GM19467 (cell line): Measurements from ENCODE around the gene PRPH.
A peak's percentile ranks its signal among the peaks of the same experiment; 100 is the strongest.
"Not testable (repeated sequence)": the region's sequence is repeated elsewhere in the genome, so short reads cannot be mapped to it uniquely, and the experiment has no call there.

Source experiments
- ATAC-seq: cut with Tn5 transposase; IDR thresholded peaks from one replicate; pipeline ENCODE4 v1.9.1; 2021; ENCODE audit warnings: mild to moderate bottlenecking, moderate library complexity; ENCODE audit not compliant: unreplicated experiment

PRPH gene

DNA sequence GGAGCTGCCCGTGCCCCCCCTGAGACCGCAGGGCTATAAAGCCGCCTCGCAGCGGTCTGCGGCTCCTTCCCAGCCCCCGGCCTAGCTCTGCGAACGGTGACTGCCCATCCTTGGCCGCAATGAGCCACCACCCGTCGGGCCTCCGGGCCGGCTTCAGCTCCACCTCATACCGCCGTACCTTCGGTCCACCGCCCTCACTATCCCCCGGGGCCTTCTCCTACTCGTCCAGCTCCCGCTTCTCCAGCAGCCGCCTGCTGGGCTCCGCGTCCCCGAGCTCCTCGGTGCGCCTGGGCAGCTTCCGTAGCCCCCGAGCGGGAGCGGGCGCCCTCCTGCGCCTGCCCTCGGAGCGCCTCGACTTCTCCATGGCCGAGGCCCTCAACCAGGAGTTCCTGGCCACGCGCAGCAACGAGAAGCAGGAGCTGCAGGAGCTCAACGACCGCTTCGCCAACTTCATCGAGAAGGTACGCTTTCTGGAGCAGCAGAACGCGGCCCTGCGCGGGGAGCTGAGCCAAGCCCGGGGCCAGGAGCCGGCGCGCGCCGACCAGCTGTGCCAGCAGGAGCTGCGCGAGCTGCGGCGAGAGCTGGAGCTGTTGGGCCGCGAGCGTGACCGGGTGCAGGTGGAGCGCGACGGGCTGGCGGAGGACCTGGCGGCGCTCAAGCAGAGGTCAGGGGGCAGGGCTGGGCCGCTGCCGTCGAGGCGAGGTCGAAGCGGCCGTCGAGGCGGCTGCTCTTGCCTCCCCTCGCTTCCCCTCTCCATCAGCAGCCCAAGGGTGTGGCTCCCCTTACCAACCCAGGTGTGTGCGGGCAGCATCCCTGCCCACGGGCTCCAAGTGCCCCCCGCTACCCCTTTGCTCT is at the start of gene PRPH:
PRPH (plus strand) TSS at position 66 of the 855 bp plus-strand sequence; CDS start at position 120, 54 bp downstream.
- ATAC-seq, result no peak

DNA sequence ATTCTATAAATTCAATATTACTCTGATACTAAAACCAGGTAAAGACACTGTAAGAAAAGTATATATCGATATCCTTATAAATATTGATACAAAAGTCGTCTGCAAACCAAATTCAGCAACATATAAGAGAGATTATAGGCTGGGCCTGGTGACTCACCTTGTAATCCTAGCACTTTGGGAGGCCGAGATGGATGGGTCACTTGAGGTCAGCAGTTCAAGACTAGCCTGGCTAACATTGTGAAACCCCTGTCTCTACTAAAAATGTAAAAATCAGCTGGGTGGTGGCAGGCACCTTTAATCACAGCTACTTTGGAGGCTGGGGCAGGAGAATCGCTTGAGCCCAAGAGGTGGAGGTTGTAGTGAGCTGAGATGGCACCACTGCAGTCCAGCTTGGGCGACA is 43.6 kb upstream of the PRPH start:
- ATAC-seq, result no peak

DNA sequence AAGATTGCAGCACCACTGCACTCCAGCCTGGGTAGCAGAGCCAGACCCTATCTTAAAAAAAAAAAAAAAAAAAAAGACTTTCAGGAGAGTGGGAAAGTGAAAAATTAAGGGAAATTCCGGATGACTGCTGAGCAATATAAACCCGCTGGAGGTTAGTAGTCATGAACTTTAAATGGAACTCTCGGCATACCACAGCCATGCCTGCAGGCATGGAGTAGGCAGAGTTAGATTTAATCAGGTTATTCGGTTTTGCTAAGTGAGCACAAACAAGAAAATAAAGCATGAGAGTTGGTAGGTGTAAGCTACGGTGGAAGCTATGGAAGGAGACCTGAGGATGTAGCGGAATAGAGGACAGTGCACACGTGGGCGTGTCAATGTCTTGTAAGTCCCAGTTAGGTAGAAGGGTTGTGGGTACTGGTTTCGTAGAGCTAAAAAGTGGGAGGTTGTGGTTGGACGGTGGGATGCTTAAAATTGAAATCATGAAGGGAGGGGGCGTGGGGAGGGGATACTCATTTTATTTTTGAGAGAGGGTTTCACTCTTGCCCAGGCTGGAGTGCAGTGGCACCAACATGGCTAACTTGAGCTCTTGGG is 41.8 kb upstream of the PRPH start:
- ATAC-seq, result no peak

DNA sequence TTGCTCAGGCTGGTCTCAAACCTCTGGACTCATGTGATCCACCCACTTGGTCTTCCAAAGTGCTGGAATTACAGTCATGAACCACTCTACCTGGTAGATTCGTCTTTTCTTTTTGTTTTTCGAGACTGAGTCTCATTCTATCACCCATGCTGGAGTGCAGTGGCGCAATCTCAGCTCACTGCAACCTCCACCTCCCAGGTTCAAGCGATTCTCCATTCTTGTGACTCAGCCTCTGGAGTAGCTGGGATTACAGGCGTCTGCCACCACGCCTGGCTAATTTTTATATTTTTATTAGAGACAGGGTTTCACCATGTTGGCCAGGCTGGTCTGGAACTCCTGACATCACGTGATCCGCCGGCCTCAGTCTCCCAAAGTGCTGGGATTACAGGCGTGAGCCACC is 39.5 kb upstream of the PRPH start:
- not testable (repeated sequence) for ATAC-seq

DNA sequence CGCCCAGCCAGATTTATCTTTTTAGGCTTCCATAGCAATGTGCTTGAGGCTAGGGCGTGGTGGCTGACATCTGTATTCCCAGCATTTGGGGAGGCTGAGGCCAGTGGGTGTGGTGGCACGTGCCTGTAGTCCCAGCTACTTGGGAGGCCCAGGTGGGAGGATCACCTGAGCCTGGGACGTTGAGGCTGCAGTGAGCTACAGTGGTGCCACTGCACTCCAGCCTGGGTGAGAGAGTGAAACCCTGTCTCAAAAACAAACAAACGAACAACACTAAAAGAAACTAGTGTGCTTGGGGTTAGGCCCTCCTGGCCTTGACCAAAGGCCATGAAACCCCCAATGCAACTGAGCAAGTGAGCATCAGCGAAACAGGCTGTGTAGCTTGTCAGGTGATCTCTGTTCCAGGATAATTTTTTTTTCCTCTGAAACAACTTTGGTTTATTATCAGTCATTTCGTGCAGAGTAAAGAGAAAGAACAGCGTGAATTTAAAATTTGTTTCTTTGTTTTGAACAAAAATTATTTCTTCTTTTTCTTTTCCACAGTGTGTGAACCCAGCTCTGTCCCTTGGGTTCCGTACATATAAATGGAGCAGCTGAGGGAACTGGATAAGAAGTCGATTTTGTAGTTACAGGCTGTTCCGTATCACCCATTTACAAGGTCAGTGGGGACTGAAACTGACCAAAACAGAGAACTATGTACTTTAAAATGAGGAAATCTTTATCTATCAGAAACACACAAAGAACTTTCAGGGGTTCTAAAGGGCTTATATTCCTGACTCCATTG is 38.9 kb upstream of the PRPH start:
- ATAC-seq, result no peak

DNA sequence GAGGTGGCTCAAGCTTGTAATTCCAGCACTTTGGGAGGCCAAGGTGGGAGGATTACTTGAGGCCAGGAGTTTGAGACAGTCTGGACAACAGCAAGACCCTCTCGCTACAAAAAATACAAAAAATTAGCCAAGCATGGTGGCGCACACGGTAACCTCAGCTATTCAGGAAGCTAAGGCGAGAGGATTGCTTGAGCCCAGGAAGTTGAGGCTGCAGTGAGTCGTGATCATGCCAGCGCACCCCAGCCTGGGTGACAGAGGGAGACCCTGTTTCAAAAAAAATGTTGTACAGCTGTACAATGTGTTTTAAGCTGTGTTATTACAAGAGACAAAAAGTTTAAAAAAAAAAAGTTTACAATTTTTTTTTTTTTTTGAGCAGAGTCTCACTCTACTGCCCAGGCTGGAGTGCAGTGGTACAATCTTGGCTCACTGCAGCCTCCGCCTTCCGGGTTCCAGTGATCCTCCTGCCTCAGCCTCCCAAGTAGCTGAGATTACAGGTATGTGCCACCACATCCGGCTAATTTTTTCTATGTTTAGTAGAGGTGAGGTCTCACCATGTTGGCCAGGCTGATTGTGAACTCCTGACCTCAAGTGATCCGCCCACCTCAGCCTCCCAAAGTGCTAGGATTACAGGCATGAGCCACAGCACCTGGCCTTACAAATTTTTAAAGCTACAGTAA is 37.3 kb upstream of the PRPH start:
- ATAC-seq, result not testable (repeated sequence)

DNA sequence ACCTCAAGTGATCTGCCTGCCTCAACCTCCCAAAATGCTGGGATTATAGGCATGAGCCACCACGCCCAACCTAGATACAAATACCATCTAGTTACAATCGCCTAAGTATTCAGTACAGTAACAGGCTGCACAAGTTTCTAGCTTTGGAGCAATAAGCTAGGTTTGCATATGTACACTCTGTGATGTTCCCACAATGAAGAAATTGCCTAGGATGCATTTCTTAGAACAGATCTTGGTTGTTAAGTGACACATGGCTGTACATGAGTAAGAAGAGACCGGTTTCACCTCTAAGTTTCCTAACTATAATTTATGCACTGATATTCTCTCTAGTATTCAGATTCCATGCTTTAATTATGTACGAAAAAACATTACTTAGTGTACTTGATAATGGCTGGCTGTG is 35.5 kb upstream of the PRPH start:
- no peak for ATAC-seq

DNA sequence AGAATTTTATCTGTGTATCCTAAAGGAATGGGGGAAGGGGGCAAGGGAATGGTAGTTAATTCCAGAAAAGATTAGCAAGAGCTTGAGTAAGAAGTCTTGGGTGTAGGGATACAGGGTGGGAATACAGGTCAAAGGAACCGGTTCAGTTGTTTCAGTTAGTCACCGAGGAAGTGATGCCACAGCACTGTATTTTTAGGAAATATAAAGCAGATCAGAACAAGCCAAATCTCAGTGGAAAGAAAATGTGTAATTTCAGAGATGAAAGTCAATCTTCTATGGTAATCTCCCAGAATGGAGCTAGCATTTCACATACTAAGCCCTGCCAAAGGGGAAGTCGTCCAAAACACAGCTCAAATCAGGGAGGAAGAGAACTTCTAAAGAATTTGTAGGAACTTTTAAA is 34.8 kb upstream of the PRPH start:
- ATAC-seq, result no peak

DNA sequence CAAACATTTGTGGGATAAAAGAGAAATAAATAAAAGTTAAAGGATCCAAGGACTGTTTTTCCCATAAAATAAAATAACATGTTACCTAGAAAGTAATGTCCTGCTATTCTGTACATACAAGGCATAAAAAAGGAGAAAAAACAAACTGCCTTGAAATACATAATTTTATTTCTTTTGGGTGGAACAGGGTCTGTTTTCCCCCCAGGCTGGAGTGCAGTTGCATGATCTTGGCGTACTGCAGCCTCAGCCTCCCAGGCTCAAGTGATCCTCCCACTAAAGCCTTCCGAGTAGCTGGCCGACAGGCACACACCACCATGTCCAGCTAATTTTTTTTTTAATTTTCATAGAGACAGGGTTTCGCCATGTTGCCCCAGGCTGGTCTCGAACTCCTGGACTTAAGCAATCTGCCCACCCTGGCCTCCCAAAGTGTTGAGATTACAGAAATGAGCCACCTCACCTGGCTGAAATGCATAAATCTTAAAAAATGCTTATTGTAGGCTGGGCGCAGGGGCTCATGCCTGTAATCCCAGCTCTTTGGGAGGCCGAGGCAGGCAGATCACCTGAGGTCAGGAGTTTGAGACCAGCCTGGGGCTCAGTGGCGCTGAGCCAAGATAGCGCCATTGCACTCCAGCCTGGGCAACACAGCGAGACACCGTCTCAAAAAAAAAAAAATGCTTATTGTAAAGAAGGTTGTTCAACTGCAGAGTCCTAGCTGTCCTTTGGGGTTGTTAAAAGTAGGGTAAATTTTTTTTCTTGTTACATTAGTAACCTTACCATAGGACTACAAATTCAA is 34.2 kb upstream of the PRPH start:
- no peak for ATAC-seq

DNA sequence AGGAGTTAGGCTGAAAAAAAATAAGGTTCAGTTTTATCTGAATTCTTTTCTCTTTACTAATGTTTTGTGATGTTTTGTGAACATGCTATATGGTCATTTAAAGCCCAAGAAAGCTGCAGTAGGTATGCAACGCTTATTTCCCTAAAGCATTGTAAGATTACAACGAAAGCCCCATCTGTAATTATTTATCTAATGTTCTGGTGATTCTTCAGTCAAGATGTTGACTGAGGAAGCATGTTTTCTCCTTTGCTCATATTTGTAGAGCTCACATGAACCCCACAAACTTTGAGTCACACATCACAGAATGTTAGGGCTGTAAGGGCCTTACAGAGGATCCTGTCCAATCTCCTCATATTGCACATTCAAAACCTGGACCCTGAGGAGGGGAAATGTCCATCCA is 33.2 kb upstream of the PRPH start:
- ATAC-seq, result no peak

DNA sequence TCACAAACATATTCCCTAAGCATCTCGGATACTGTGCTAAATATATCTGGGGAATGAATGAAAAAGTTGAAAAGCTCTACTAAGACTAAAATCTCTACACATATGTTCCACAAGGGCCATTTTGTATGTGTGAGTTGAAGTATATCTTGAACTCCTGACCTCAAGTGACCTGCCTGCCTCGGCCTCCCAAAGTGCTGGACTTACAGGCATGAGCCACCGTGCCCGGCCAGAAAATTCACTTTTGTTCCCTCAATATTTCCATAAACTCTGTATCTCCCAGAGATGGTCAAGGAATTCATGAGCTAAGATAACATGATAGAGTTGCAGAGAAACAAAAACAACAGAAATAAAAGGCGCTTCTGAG is 31.6 kb upstream of the PRPH start:
- no peak for ATAC-seq

DNA sequence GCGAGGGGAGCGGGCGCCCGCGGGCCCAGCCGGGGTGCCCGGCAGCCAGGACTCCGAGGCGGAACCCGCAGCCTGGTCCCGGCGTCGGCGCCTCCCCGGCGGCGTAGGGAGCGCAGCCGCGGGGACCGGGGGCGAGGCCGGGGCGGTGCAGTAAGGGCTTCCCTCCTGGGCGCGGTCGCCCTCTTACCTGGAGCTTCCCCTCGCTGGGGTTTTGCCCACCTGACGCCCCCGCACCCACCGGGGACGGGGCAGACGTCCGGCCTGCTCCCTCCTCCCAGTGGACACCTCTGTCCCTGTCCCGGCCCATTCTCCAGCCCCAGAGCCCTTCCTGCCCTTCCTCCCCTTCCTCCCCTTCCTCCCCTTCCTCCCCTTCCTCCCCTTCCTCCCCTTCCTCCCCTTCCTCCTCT is 30.5 kb upstream of the PRPH start:
- ATAC-seq, result peak; percentile 21

DNA sequence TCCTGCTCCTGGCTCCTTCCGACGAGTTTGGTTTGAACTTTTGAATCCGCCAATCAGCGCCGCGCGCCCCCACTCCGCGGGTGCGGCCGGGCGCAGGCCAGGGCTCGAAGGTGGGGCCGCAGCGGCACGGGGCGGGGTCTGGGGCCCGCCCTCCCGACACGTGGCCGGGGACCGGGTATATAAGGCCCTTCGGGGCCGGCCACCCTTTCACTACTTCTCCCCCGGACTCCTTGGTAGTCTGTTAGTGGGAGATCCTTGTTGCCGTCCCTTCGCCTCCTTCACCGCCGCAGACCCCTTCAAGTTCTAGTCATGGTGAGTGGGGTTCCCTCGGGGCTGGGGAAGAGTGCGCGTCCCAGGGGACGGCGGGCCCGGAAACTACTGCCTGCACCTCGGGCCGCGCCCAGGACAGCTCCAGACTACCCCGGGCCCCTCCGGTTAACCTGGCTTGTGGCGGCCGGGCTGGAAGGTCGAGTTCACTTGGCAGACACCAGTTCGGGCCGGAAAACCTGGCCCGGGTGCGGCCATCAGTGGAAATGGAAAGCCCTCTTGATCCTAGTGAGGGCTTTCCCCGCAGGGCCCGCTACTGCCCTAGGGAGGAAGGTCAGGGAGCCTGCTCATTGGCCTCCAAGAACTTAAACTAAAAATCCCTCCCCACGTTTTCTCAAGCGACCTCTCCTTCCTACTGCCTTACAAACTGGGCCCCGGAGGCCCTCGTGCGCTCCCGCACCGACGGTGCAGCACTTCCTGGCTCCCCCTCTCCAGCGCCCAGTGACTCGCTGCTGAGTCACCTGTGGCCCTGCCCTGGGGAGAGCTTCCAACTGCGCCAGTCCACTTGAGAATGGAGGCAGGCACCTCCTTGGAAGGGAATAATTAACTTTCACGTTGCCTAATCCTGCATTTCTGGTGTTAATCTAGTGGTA is 29.8 kb upstream of the PRPH start, which contains the start of gene TUBA1C:
TUBA1C (plus strand) TSS at position 210 of the 920 bp plus-strand sequence; CDS start at position 310, 100 bp downstream.
- ATAC-seq, result peak; percentile 82

DNA sequence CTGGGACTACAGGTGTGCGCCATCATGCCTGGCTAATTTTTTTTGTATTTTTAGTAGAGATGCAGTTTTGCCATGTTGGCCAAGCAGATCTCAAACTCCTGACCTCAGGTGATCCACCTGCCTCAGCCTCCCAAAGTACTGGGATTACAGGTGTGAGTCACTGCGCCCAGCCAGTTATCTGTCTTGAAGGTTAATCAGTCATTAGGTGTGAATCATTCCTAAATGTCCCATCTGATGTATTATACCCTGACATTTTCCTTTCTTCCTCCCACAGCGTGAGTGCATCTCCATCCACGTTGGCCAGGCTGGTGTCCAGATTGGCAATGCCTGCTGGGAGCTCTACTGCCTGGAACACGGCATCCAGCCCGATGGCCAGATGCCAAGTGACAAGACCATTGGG is 25.8 kb upstream of the PRPH start:
- not testable (repeated sequence) for ATAC-seq

DNA sequence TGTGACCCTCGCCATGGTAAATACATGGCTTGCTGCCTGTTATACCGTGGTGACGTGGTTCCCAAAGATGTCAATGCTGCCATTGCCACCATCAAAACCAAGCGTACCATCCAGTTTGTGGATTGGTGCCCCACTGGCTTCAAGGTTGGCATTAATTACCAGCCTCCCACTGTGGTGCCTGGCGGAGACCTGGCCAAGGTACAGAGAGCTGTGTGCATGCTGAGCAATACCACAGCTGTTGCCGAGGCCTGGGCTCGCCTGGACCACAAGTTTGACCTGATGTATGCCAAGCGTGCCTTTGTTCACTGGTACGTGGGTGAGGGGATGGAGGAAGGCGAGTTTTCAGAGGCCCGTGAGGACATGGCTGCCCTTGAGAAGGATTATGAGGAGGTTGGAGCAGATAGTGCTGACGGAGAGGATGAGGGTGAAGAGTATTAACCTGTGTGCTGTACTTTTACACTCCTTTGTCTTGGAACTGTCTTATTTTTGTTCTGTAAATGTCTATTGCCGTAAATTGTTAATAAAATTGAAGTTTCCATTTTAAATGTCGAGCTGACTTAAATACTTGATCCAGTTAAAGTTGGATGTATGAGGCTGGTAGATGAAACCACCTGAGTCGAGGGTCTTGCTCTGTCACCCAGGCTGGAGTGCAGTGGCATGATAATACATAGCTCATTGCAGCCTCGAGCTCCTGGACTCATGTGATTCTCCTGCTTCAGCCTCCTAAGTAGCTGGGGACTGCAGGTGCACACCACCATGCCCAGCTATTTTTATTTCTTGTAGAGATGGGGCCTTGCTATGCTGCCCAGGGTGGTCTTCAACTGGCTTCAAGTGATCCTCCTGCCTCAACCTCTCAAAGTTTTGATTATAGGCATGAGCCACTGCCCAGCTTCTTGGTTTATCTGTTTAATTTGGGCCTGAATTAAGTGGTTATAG is 21.9 kb upstream of the PRPH start:
- no peak for ATAC-seq

DNA sequence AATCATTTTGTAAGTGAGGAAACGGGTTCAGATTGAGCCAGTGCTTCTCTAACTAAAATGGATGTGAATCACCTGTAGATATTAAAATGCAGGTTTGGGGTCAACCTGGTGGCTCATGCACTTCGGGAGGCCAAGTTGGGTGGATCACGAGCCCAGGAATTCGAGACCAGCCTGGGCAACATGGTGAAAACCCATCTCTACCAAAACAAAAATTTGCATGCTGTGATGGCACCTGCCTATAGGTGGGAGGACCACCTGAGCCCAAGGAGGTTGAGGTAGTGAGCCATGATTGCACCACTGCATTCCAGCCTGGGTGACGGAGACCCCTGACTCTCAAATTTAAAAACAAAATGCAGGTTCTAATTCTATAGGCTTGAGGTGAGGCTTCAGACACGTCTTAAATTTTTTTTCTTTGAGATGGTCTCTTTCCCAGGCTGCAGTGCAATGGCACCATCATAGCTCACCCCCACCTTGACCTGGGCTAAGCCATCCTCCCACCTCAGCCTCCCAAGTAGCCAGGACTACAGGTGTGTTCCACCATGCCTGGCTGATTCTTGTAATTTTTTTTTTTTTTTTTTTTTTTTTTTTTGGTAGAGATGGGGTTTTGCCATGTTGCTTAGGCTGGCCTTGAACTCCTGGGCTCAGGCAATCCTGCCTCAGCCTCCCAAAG is 21.1 kb upstream of the PRPH start:
- ATAC-seq, result no peak

DNA sequence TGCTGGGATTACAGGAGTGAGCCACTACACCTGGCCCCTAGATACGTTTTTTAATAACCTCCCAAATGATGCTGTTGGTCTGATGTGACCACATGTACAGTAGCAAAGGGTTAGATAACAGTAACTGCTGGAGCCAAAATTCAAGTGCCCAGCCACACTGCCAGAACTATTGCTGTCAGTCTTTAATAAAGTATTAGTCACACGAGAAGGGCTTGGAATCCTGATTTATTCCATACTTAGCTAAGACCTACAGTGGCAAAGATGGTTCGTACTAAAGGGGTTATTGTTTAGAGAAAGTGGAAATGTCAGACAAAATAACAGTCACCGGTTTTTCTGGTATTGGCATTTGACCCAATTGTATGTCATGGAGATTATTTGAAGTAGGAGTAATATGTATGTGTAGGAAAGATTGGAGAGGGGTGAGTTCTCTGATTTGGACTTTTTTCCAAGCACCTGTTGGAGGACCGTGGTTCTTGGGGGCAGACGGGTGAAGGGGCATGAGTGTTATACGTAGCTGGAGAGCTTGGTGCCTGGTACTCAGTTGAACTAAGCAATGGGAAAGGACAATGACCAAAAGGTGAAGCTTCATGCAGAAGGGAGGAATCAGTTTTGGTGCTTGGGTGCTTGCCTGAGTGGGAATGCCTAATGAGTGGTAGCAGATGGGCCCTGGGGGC is 20.4 kb upstream of the PRPH start:
- ATAC-seq, result no peak
